ENCODE measurements around the gene TMEM132A. TPM values are rescaled to one million over a fixed set of nuclear protein-coding genes. Genes with fewer than 3 reads are reported as not detected.
A peak's percentile ranks its signal among the peaks of the same experiment; 100 is the strongest.
"Not testable (repeated sequence)": the region's sequence is repeated elsewhere in the genome, so short reads cannot be mapped to it uniquely, and the experiment has no call there.

The TMEM132A gene
- total and polyA plus RNA-seq, 9 of the 15 experiments (the other 6 are each of a cell fraction or from before 2014, with no cell fraction given), result 0.04 to 1.1 (median 0.18) TPM; not detected in 4

DNA sequence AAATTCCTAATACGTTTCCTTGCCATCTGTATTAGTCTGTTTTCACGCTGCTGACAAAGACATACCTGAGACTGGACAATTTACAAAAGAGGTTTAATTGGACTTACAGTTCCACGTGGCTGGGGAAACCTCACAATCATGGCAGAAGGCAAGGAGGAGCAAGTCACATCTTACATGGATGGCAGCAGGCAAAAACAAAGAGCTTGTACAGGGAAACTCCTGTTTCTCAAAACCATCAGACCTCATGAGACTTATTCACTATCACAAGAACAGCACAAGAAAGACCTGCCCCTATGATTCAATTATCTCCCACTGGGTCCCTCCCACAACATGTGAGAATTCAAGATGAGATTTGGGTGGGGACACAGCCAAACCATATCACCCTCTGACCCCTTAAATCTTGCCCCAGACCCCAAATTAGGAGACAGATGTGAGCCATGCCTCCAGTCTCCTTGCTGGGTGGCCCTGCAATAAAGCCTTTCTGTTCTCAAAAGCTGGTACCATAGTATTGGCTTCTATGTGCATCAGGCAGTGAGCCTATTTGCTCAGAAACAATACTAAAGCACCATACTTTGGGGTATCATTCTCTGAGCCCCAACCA lies 14.5 kb upstream of the TMEM132A start:
- H3K9me3 ChIP-seq (replicated peaks; ENCODE audit: control insufficient read depth, insufficient read depth, low read depth, low read length); H3K4me2 ChIP-seq (ENCODE audit: insufficient read depth, low read length); in situ Hi-C loops (cut with MboI); H3K36me3 ChIP-seq (ENCODE audit: control insufficient read depth, insufficient read depth, low read length); H3K4me3 ChIP-seq; H3K9ac ChIP-seq (ENCODE audit: insufficient read depth in 1 of 2, low read depth in 2 of 2, low read length in 2 of 2); DNase-seq (ENCODE audit: extremely low read depth in 1 of 4, low spot score in 3 of 4); ATAC-seq; H3K9me1 ChIP-seq (ENCODE audit: control insufficient read depth, insufficient read depth, low read length); BruUV-seq (replicated peaks); H3K27me3 ChIP-seq (ENCODE audit: control insufficient read depth in 2 of 2, insufficient read depth in 2 of 2, low read length in 2 of 2); FAIRE-seq; intact Hi-C loops (cut with micrococcal nuclease); H2AFZ ChIP-seq (ENCODE audit: low read depth, low read length); H3K27ac ChIP-seq (ENCODE audit: extremely low read depth, low read depth, low read length); CTCF ChIA-PET (ENCODE audit: low intra/inter-chr PET ratio): not testable (repeated sequence)
- TF ChIP-seq ZNF431 (CRISPR knock-in tag; IDR thresholded peaks at IDR 0.05) (peak; percentile 99), TRIM28 (IDR thresholded peaks at IDR 0.05) (peak; percentile 25; the same call in 1 of the 2 replicates), TRIM24 (IDR thresholded peaks at IDR 0.05) (peak in 1 of 2 experiments; percentile 51; a peak in 1 of 4 replicates), ZFP36 (IDR thresholded peaks at IDR 0.05; ENCODE audit: low read depth, low read length, partially characterized antibody) (peak; percentile 25), CBX3 (IDR thresholded peaks at IDR 0.05; ENCODE audit: borderline replicate concordance in 1 of 2, low read length in 2 of 2) (peak in 1 of 2 experiments; percentile 58; a peak in 1 of 3 replicates)
- TF ChIP-seq, protein P1, sequence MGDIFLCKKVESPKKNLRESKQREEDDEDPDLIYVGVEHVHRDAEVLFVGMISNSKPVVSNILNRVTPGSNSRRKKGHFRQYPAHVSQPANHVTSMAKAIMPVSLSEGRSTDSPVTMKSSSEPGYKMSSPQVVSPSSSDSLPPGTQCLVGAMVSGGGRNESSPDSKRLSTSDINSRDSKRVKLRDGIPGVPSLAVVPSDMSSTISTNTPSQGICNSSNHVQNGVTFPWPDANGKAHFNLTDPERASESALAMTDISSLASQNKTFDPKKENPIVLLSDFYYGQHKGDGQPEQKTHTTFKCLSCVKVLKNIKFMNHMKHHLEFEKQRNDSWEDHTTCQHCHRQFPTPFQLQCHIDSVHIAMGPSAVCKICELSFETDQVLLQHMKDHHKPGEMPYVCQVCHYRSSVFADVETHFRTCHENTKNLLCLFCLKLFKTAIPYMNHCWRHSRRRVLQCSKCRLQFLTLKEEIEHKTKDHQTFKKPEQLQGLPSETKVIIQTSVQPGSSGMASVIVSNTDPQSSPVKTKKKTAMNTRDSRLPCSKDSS (IDR thresholded peaks at IDR 0.05; ENCODE audit: low read depth, partially characterized antibody), result peak; percentile 47
- Histone ChIP-seq H4K20me1 (replicated peaks; ENCODE audit: control insufficient read depth, insufficient read depth, low read length) (peaks cover 11% of the 10 kb centered on the region; the same call in 1 of the 2 replicates), H3K4me1 (replicated peaks in 1 of 2; ENCODE audit: control insufficient read depth in 2 of 2, insufficient read depth in 2 of 2, low read length in 2 of 2) (peaks cover 12 to 23% of the 10 kb centered on the region in 2 experiments), H3K79me2 (ENCODE audit: control insufficient read depth, insufficient read depth, low read length) (peaks cover 26% of the 10 kb centered on the region)
- POLR2A ChIA-PET, result interaction anchor here (1.0 kb wide), 1 partner anchor 9 kb away, joined by 3 read pairs; no protein-coding TSS in a partner anchor
- WGBS (ENCODE audit: insufficient coverage, low coverage, missing lambda C conversion rate), result 4% methylated on average over 3 of the region's 3 CpGs
